T-helper 1 cell treated with Interleukin-12 subunit alpha and Interleukin-12 subunit beta and Interleukin-4 antibody, amounts not matched to agents 30 μg/mL and 1 μg/mL, for 36 hours (primary cell): Measurements from ENCODE around the gene DPP4.
A peak's percentile ranks its signal among the peaks of the same experiment; 100 is the strongest.

Experiments used
- H3K27ac Mint-ChIP-seq: one replicate; pipeline ENCODE4 v1.8.0; 2021; ENCODE audit warnings: mild to moderate bottlenecking, mixed read lengths
- H3K27me3 Mint-ChIP-seq: one replicate; pipeline ENCODE4 v1.8.0; 2021; ENCODE audit warnings: low read depth, mixed read lengths
- H3K36me3 Mint-ChIP-seq: one replicate; pipeline ENCODE4 v1.8.0; 2021; ENCODE audit warnings: low read depth, mixed read lengths
- H3K4me1 Mint-ChIP-seq: one replicate; pipeline ENCODE4 v1.8.0; 2021; ENCODE audit warnings: low read depth, mixed read lengths
- H3K4me3 Mint-ChIP-seq: one replicate; pipeline ENCODE4 v1.8.0; 2021; ENCODE audit warnings: mild to moderate bottlenecking, moderate library complexity, mixed read lengths
- H3K9me3 Mint-ChIP-seq: one replicate; pipeline ENCODE4 v1.8.0; 2021; ENCODE audit warnings: mixed read lengths

DPP4 gene

DNA sequence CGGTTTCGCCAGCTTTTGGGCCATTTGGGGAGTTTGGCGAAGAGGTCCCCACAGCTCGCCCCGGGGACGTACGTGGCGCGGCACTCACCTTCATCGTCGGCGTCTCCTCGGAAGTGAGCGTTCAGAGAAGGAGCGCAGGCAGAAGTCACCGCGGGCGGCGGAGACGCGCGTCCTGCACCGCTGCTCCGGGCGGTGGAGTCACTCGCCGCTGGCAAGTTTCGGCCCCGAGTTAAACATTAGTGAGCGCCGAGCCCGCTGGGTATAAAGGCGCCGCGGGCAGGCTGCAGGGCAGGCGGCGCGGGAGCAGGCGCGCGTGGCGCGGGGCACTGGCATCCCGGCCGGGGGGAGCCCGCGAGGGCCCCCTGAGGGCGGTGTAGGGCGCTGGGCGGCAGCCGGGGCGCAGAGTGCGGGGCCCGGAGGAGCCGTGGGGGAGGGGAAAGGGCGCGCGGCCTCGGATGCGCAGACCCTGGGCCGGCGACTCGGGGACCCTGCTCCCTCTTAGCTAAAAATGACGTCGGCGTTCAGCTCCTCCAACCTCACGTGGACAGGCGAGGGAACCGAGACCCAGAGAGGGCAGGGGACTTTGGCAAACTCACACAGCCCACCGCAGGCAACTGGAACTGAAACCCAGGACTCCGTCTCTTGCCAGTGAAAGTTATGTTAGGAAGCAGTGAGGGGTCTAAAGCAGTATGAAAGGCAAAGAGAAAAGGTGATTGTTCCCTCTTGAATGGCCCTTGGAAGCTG, at the start of gene DPP4:
Gene DPP4, minus strand, starts transcription at position 328 of the 744 bp plus-strand sequence. Its CDS starts 234 bp downstream, at position 94.
- Mint-ChIP-seq H3K27ac (peak within 1 kb of the TSS; percentile 98), H3K27me3 (no peaks in the 10 kb centered on the region), H3K36me3 (peaks cover 81% of the 10 kb centered on the region), H3K4me1 (peaks cover 46% of the 10 kb centered on the region), H3K9me3 (peaks cover 26% of the 10 kb centered on the region), H3K4me3 (peak within 1 kb of the TSS; percentile 100)

DNA sequence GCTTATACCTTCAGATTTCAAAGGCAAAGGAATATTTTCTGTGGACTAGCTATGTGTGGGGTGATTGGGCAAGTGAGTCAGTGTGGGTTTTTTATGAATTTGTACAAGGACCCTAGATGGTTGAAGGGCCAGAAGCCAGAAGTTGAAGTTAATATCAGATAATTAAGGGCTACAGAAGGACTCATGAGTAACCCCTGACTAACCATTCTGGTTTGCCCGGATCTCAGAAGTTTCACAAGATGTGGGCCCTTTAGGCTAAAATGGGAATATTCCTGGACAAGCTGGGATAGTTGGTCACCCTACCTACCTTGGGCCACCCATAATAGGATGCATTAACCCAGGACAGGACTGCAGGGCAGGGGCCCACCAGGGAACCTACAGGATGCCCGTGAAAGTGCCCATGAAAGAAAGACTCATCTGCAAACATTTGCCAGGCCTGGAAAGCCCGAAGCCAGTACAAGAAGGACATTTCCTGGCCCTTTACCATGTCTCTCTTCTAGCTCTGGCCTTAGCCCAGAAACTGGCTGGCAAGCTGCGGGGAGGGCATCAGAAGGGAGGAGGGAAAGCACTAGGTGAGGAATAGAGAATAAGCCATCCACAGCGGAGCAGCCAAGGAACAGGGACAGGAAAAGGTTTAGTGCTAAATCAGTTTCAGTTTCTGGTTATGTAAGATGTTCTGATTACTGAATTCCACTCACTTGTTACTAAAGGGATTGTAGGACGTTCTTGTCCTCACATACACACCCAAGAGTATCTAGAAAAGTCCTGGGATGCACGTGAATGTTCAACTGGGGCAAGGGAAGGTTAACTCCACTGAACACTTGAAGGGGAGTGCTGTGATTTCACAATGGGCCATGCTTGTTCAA, 44.4 kb upstream of the DPP4 start:
- Mint-ChIP-seq H3K9me3 (peaks cover 24% of the 10 kb centered on the region), H3K27me3 (no peaks in the 10 kb centered on the region), H3K36me3 (peaks cover 18% of the 10 kb centered on the region), H3K27ac (peak overlapping the region; percentile 41), H3K4me3 (no peak overlapping the region), H3K4me1 (peaks cover 21% of the 10 kb centered on the region)

DNA sequence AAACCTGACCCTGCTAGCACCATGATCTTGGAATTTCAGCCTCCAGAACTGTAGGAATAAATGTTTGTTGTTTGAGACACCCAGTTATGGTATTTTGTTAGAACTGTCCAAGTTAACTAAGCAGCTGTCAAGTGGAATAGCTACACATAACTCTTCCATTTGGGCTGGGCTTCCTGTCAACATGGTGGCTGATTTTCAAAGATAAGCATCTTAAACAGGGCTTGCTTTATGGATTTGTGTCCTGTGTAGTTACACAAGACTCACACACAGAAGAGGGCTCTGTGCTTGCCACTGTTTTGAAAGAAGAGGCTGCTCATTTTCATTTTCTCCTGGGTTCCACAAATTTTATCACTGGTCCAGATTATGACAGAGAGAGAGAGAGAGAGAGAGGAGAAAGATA, 42.3 kb upstream of the DPP4 start:
- peaks cover 24% of the 10 kb centered on the region for H3K9me3 Mint-ChIP-seq
- no peak overlapping the region for H3K4me3 Mint-ChIP-seq
- no peaks in the 10 kb centered on the region for H3K27me3 Mint-ChIP-seq

DNA sequence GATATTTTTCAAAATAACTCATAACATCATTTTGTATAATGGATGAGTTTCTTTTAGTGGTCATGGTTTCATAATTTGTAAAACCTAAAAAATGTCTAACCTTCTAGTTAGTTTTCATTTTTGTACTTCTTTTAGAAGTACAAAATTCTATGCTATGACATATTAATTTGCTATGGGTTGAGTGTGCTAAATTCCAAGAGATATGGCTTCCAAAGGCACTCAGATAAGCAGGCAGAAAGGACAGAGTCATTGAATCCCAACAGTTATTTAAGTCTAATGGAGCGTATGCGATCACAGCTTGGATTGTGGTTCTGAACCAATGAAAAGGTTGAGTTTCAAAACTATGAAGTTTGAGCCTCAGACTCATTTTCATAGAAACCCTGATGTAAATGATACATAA, 41.1 kb upstream of the DPP4 start:
- Mint-ChIP-seq H3K36me3 (peaks cover 18% of the 10 kb centered on the region), H3K27ac (no peak overlapping the region), H3K4me3 (no peak overlapping the region), H3K4me1 (peaks cover 26% of the 10 kb centered on the region), H3K9me3 (peaks cover 24% of the 10 kb centered on the region), H3K27me3 (no peaks in the 10 kb centered on the region)

More for the DNA sequence above, 42.3 kb upstream of the DPP4 start:
- Mint-ChIP-seq H3K4me1 (peaks cover 26% of the 10 kb centered on the region), H3K27ac (no peak overlapping the region), H3K36me3 (peaks cover 18% of the 10 kb centered on the region)

GRCh38 chr2:162114271-162114670, 40.3 kb upstream of the DPP4 start:
- Mint-ChIP-seq H3K9me3 (peaks cover 24% of the 10 kb centered on the region), H3K27ac (no peak overlapping the region), H3K4me1 (peaks cover 26% of the 10 kb centered on the region), H3K36me3 (peaks cover 18% of the 10 kb centered on the region), H3K27me3 (no peaks in the 10 kb centered on the region), H3K4me3 (no peak overlapping the region)

- H3K27ac Mint-ChIP-seq, result no peak overlapping the region
- peaks cover 25% of the 10 kb centered on the region for H3K4me1 Mint-ChIP-seq
- no peak overlapping the region for H3K4me3 Mint-ChIP-seq
- H3K9me3 Mint-ChIP-seq, result peaks cover 24% of the 10 kb centered on the region
- peaks cover 18% of the 10 kb centered on the region for H3K36me3 Mint-ChIP-seq
- H3K27me3 Mint-ChIP-seq, result no peaks in the 10 kb centered on the region
Measured at GRCh38 chr2:162113776-162114168, 39.8 kb upstream of the DPP4 start.

DNA sequence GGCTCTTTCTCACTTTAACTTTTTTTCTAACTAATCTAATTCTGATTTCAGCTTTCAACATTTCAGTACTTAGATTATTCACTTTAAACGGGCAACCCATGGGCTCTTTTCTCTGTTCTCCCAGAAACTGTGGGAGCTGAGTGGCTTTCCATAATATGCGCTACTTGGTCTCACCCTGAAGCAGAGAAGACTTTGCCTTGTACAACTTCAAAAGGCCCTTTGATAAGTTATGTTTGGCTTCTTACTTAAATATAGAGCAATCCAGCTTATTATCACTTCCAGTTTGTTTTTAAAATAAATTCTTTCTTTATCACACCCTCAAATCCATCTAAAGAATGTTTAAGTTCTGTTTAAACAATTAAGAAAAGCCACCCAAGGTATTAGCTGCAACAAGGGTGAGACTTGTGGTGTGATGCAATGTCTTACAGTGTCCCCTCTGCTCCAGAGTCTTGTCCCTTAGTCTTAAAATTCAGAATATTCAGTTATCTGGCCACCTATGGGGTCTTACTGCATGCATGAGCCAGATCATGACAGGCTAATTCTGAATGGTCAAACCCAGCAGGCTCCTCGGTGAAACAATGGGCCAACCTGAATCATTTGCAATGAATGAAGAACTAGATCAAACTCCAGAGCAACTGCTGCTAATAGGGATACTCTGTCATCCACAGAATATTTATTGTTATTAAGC, 39.2 kb upstream of the DPP4 start:
- no peak overlapping the region for H3K4me3 Mint-ChIP-seq
- peaks cover 18% of the 10 kb centered on the region for H3K36me3 Mint-ChIP-seq
- no peaks in the 10 kb centered on the region for H3K27me3 Mint-ChIP-seq
- H3K4me1 Mint-ChIP-seq, result peaks cover 23% of the 10 kb centered on the region
- peaks cover 24% of the 10 kb centered on the region for H3K9me3 Mint-ChIP-seq
- H3K27ac Mint-ChIP-seq, result no peak overlapping the region

DNA sequence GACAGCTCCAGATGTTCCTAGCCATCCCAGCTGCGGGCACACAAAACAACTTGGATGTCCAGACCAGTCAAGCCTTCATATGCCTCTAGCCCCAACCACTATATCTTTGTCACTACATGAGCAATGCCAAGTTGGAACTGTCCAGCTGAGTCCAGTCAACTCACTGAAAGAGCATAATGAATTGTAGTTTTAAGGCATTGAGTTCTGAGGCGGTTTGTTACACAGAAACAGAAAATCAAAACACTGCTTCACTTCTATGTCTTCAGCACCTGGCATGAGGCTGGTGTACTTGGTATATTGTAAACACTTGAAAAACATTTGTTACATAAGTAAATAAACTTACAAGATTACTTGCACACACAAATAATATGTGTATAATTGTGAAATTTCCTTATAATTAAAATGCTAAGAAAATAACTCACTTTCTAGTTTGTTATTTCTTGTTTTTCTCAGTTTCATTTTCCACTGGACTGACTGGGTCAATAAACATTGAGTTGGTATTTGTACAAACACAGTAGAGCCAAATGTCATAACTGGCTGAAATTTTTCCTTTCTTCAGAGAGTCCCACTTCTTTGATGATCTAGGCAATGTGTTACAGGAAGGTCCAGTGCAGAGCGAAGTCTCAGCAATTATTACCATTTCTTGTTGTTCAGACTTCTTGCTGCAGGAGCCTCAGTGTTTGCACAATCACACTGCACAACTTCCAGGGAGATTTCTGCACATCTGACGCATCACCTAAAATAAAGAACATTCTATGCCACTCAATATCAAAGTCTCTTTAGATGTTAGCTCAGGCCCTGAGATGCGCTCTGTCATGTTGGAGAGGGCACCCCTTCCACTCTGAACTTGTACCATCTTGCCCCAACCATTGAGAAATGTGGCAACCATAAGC, 38.2 kb upstream of the DPP4 start:
- Mint-ChIP-seq H3K27ac (no peak overlapping the region), H3K36me3 (peaks cover 18% of the 10 kb centered on the region), H3K27me3 (no peaks in the 10 kb centered on the region), H3K9me3 (peaks cover 24% of the 10 kb centered on the region), H3K4me3 (no peak overlapping the region), H3K4me1 (peaks cover 24% of the 10 kb centered on the region)

DNA sequence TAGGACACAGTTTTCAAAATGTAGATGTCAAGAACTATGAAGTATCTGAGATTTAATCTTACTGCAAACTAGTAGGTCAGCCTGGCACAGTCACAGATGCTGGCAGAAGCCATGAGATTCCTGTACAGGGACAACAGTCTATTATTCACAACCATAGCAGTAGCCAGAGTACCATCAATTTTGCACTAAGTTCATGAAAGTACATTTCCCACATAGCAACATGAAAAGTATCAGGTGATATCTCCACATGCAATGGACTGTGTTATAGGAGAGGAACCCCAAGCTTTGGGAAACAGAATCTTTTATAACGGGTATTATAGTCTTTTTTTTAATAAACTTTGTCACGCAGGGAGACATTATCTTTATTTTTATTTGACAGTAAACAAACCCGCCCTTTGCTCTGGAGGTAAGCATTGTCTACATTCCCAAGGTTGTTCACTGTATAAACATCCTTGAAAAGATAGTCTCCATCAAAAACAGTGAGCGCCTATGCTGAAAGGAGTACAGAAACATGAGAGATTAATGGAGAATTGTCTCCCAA, 33.4 kb upstream of the DPP4 start:
- H3K9me3 Mint-ChIP-seq, result no peaks in the 10 kb centered on the region
- no peak overlapping the region for H3K27ac Mint-ChIP-seq
- H3K4me1 Mint-ChIP-seq, result peaks cover 8% of the 10 kb centered on the region
- H3K36me3 Mint-ChIP-seq, result no peaks in the 10 kb centered on the region
- H3K4me3 Mint-ChIP-seq, result no peak overlapping the region
- no peaks in the 10 kb centered on the region for H3K27me3 Mint-ChIP-seq

DNA sequence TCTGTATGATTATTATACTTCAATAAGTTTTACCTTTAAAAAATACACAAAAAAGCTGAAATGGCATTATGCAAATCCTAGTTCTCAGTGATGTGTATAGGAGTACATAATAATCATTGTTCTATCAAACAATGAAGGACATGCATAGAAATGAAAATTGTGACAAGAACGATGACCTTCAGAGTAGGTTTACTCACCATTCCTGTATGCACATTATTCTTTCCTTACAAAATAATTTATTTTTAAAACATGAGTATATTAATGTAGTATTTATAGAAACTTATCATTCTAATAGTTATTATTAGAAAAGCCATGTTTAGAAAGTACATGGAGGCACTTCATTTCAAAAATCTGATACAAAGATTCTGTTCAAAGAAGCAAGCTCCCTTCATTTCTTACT, 32.7 kb upstream of the DPP4 start:
- Mint-ChIP-seq H3K27ac (no peak overlapping the region), H3K4me1 (peaks cover 6% of the 10 kb centered on the region), H3K36me3 (no peaks in the 10 kb centered on the region)

GRCh38 chr2:162106146-162106551, 32.1 kb upstream of the DPP4 start:
- Mint-ChIP-seq H3K27ac (no peak overlapping the region), H3K36me3 (no peaks in the 10 kb centered on the region), H3K4me3 (no peak overlapping the region), H3K27me3 (no peaks in the 10 kb centered on the region), H3K4me1 (peaks cover 6% of the 10 kb centered on the region), H3K9me3 (no peaks in the 10 kb centered on the region)

More for the DNA sequence above, 32.7 kb upstream of the DPP4 start:
- Mint-ChIP-seq H3K27me3 (no peaks in the 10 kb centered on the region), H3K9me3 (no peaks in the 10 kb centered on the region), H3K4me3 (no peak overlapping the region)

GRCh38 chr2:162103443-162104009, 29.5 kb upstream of the DPP4 start:
- Mint-ChIP-seq H3K4me1 (peaks cover 6% of the 10 kb centered on the region), H3K9me3 (no peaks in the 10 kb centered on the region), H3K27ac (no peak overlapping the region), H3K36me3 (no peaks in the 10 kb centered on the region), H3K27me3 (no peaks in the 10 kb centered on the region), H3K4me3 (no peak overlapping the region)

GRCh38 chr2:162100579-162100978, 26.6 kb upstream of the DPP4 start:
- Mint-ChIP-seq H3K27ac (no peak overlapping the region), H3K4me1 (peaks cover 2% of the 10 kb centered on the region), H3K9me3 (no peaks in the 10 kb centered on the region), H3K36me3 (no peaks in the 10 kb centered on the region), H3K27me3 (peaks cover 5% of the 10 kb centered on the region), H3K4me3 (no peak overlapping the region)
